Endodermal cell (in vitro differentiated cells): ENCODE measurements around the gene RSRC1. TPM values are rescaled to one million over a fixed set of nuclear protein-coding genes. Genes with fewer than 3 reads are reported as not detected.

Experiments
- DNase-seq: peaks from one replicate; pipeline ENCODE4 v3.0.0-alpha.2; 2017
- H3K27ac ChIP-seq: 2 replicates; pipeline ENCODE4 v1.5.1; 2013; ENCODE audit warnings: mild to moderate bottlenecking, low read depth, low read length, moderate library complexity
- H3K27me3 ChIP-seq: 2 replicates; pipeline ENCODE4 v1.6.1; 2013; ENCODE audit warnings: mild to moderate bottlenecking, low read length, moderate library complexity; ENCODE audit not compliant: insufficient read depth, control insufficient read depth, poor library complexity, severe bottlenecking
- H3K36me3 ChIP-seq: 2 replicates; pipeline ENCODE4 v1.7.0; 2013; ENCODE audit warnings: mild to moderate bottlenecking, low read length, moderate library complexity; ENCODE audit not compliant: control insufficient read depth, insufficient read depth
- H3K4me1 ChIP-seq: one replicate; pipeline ENCODE4 v1.7.0; 2013; ENCODE audit warnings: low read length; ENCODE audit not compliant: control insufficient read depth, insufficient read depth
- H3K4me3 ChIP-seq: 2 replicates; pipeline ENCODE4 v1.5.1; 2013; ENCODE audit warnings: mild to moderate bottlenecking, low read length, moderate library complexity
- H3K9ac ChIP-seq: 2 replicates; pipeline ENCODE4 v1.6.1; 2013; ENCODE audit warnings: mild to moderate bottlenecking, low read length, moderate library complexity; ENCODE audit not compliant: poor library complexity, severe bottlenecking; ENCODE audit errors: extremely low read depth
- H3K9me3 ChIP-seq: 2 replicates; pipeline ENCODE4 v1.6.1; 2013; ENCODE audit warnings: mild to moderate bottlenecking, low read length, moderate library complexity; ENCODE audit not compliant: control insufficient read depth
- H3K27ac Mint-ChIP-seq: 2 replicates; pipeline ENCODE4 v1.8.0; 2020; ENCODE audit warnings: mixed read lengths
- H3K27me3 Mint-ChIP-seq: 2 replicates; pipeline ENCODE4 v1.8.0; 2021; ENCODE audit warnings: mild to moderate bottlenecking, mixed read lengths; ENCODE audit not compliant: insufficient read depth
- H3K36me3 Mint-ChIP-seq: 2 replicates; pipeline ENCODE4 v1.8.0; 2020; ENCODE audit warnings: low read depth, mixed read lengths
- H3K4me1 Mint-ChIP-seq: 2 replicates; pipeline ENCODE4 v1.8.0; 2020; ENCODE audit warnings: mixed read lengths
- H3K4me3 Mint-ChIP-seq: 2 replicates; pipeline ENCODE4 v1.8.0; 2020; ENCODE audit warnings: mild to moderate bottlenecking, moderate library complexity, mixed read lengths
- H3K9me3 Mint-ChIP-seq: 2 replicates; pipeline ENCODE4 v1.8.0; 2020; ENCODE audit warnings: mild to moderate bottlenecking, mixed read lengths
- WGBS, 2 experiments: methylation state at CpG; one replicate each; pipeline versions ENCODE4 v1.1.5 to v1.1.7; 2013; ENCODE audit warnings: missing lambda C conversion rate in 2 of 2, mixed read lengths in 1 of 2; ENCODE audit not compliant: insufficient coverage in 1 of 2, insufficient read length in 1 of 2; 5-methylcytosine and 5-hydroxymethylcytosine counted together
- total RNA-seq, 2 donors: library from RNA; stranded (reverse); fragmentation: NEBNext Ultra II Directional in 1 of 2; extraction: Animal tissue kit (Norgen Biotek cat#: 25700) in 1 of 2; gene quantifications; 2 replicates in 1 of 2; 3 replicates in 1 of 2; pipeline ENCODE4 v1.2.1, GENCODE V29; 2021
- TF ChIP-seq, protein P1 (sequence below): fragments of 200-600 bp; sonication (generic); conservative IDR thresholded peaks from 2 replicates; pipeline ENCODE4 v1.5.0; 2021; ENCODE audit warnings: antibody characterized with exemption, mild to moderate bottlenecking

The RSRC1 gene
- total RNA-seq, 2 donors from 2014 or later, result 45.3 to 52.1 TPM

DNA sequence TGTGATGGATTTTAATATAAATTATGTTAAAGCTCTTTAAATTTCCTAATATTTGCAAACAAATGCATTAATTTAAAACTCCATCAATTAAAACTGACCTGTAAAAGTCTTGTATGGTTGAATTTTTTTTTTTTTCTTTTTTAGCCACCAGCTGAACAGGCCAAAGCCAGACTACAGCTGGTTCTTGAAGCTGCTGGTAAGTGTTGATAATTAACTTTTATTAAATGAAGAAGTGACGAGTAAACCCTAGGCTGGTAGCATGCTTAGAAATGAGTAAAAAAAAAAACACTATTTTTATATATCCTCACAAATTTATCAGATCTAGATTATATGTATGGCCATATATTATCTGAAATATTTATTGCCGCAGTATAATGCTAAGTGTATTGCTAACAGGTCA lies 244.8 kb downstream of the RSRC1 start:
- Histone ChIP-seq H3K27me3 (no peaks in the 10 kb centered on the region), H3K4me1 (no peaks in the 10 kb centered on the region), H3K9me3 (no peaks in the 10 kb centered on the region), H3K4me3 (no peak overlapping the region), H3K27ac (no peak overlapping the region), H3K36me3 (no peaks in the 10 kb centered on the region), H3K9ac (no peak overlapping the region)
- Mint-ChIP-seq H3K9me3 (no peaks in the 10 kb centered on the region), H3K27ac (no peak overlapping the region), H3K36me3 (no peaks in the 10 kb centered on the region), H3K4me1 (no peaks in the 10 kb centered on the region), H3K4me3 (no peak overlapping the region), H3K27me3 (no peaks in the 10 kb centered on the region)
- TF ChIP-seq, protein P1, sequence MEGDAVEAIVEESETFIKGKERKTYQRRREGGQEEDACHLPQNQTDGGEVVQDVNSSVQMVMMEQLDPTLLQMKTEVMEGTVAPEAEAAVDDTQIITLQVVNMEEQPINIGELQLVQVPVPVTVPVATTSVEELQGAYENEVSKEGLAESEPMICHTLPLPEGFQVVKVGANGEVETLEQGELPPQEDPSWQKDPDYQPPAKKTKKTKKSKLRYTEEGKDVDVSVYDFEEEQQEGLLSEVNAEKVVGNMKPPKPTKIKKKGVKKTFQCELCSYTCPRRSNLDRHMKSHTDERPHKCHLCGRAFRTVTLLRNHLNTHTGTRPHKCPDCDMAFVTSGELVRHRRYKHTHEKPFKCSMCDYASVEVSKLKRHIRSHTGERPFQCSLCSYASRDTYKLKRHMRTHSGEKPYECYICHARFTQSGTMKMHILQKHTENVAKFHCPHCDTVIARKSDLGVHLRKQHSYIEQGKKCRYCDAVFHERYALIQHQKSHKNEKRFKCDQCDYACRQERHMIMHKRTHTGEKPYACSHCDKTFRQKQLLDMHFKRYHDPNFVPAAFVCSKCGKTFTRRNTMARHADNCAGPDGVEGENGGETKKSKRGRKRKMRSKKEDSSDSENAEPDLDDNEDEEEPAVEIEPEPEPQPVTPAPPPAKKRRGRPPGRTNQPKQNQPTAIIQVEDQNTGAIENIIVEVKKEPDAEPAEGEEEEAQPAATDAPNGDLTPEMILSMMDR, result no peak
- DNase-seq, result no peak
- WGBS, 2 experiments, result no CpG with 5 or more reads among the region's 2 CpGs

DNA sequence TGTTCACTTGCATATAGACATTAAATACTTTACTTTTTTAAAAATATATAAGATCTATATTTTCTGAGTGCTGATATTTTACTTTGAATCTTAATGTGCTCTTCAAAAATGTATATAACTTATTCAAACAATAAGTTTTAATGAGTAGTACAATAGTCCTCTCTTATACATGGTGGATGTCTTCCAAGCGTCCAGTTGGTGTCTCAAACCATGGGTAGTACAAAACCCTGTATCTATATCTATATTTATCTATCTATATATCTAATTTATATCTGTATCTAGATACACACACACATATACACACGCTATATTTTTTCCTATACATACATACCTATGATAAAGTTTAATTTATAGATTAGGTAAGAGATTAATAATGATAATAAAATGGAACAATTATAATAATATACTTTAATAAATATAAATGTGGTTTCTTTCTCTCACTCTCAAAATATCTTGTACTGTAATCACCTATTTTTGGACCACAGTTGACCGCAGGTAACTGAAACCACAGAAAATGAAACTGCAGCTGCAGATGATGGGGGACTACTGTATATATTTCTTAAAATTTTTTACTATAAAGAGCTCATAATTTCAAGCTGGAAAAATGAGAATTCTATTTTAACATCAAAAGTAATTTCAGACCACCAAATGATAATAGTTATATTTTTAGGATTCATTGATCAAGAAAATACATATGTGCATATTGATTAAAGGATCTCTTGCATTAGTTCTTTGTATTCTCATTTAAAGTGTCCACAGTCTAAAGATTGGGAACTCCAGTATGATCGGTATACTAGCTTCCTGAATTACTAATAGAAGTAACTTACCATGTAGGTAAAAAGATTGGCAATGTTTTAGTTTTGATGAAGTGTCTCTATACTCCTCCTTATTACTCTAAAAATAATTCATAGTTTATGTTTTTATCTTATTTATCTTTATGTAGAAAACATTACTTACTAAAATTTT lies 246.0 kb downstream of the RSRC1 start:
- no peak for DNase-seq
- Mint-ChIP-seq H3K4me3 (no peak overlapping the region), H3K27me3 (no peaks in the 10 kb centered on the region), H3K4me1 (no peaks in the 10 kb centered on the region), H3K9me3 (no peaks in the 10 kb centered on the region), H3K36me3 (no peaks in the 10 kb centered on the region), H3K27ac (no peak overlapping the region)
- Histone ChIP-seq H3K27ac (no peak overlapping the region), H3K27me3 (no peaks in the 10 kb centered on the region), H3K4me1 (no peaks in the 10 kb centered on the region), H3K36me3 (no peaks in the 10 kb centered on the region), H3K4me3 (no peak overlapping the region), H3K9ac (no peak overlapping the region), H3K9me3 (no peaks in the 10 kb centered on the region)
- TF ChIP-seq, protein P1, result no peak
- 88 to 100% methylated on average over 1 of the region's 4 CpGs for WGBS, 2 experiments

DNA sequence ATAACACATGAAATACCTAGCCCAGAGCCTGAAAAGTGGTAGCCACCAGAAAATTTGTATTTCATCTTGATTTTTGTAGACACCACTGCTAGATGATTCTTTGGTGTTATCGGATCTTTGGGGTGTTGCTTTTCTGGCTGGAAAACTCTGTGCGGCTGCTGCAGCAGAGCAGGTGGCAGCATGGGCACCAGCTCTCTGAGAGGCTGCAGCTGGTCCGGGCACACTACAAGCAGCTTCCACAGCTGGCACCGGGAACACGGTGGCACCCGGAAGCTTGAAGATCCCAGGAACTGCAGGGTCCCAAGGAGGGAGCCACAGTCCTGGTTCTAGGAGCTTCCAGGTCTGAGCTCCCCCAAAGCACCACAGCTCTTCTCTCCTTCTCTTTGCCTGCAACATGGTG lies 249.4 kb downstream of the RSRC1 start:
- Mint-ChIP-seq H3K4me3 (no peak overlapping the region), H3K27me3 (no peaks in the 10 kb centered on the region), H3K9me3 (no peaks in the 10 kb centered on the region), H3K36me3 (no peaks in the 10 kb centered on the region), H3K4me1 (no peaks in the 10 kb centered on the region), H3K27ac (no peak overlapping the region)
- no peak for DNase-seq
- Histone ChIP-seq H3K4me1 (no peaks in the 10 kb centered on the region), H3K36me3 (no peaks in the 10 kb centered on the region), H3K9me3 (no peaks in the 10 kb centered on the region), H3K4me3 (no peak overlapping the region), H3K27ac (no peak overlapping the region), H3K9ac (no peak overlapping the region), H3K27me3 (no peaks in the 10 kb centered on the region)
- 60 to 84% methylated on average over 1 to 6 of the region's 6 CpGs for WGBS, 2 experiments
- TF ChIP-seq, protein P1, result no peak
